Spinal cord (tissue), 10 donors: ENCODE measurements around the gene EXOC3. TPM values are rescaled to one million over a fixed set of nuclear protein-coding genes. Genes with fewer than 3 reads are reported as not detected.
A peak's percentile ranks its signal among the peaks of the same experiment; 100 is the strongest.

Experiments used
- DNase-seq, 6 donors: peaks; one replicate each; pipeline versions ENCODE4 v3.0.0 to v3.0.0-alpha.2; 2013 to 2015; ENCODE audit warnings: low spot score in 6 of 6, low read depth in 4 of 6
- H3K27ac ChIP-seq: one replicate; pipeline ENCODE4 v1.5.1; 2013; ENCODE audit warnings: low read depth, low read length, control low read depth
- H3K27me3 ChIP-seq: one replicate; pipeline ENCODE4 v1.6.1; 2013; ENCODE audit warnings: low read length; ENCODE audit not compliant: control insufficient read depth, insufficient read depth
- H3K36me3 ChIP-seq: one replicate; pipeline ENCODE4 v1.6.1; 2013; ENCODE audit warnings: low read length; ENCODE audit not compliant: control insufficient read depth, insufficient read depth
- H3K4me1 ChIP-seq: one replicate; pipeline ENCODE4 v1.6.1; 2013; ENCODE audit warnings: low read length; ENCODE audit not compliant: control insufficient read depth, insufficient read depth
- H3K4me3 ChIP-seq: one replicate; pipeline ENCODE4 v1.5.1; 2013; ENCODE audit warnings: low read depth, low read length, control low read depth
- H3K9me3 ChIP-seq: one replicate; pipeline ENCODE4 v1.6.1; 2013; ENCODE audit warnings: low read length; ENCODE audit not compliant: control insufficient read depth, insufficient read depth
- WGBS: methylation state at CpG from one replicate; pipeline ENCODE4 v1.1.5; 2013; ENCODE audit warnings: missing lambda C conversion rate; ENCODE audit not compliant: insufficient coverage; 5-methylcytosine and 5-hydroxymethylcytosine counted together
- polyA plus RNA-seq, 2 donors: library from polyadenylated mRNA; unstranded; fragments of 120-200 nt; gene quantifications; one replicate each; pipeline ENCODE4 v1.2.1, GENCODE V29; 2013; ENCODE audit not compliant: insufficient read length in 2 of 2
- total RNA-seq, 2 donors: library from RNA; depleted of rRNA in 1 of 2; stranded (reverse); fragments of 120-200 nt in 1 of 2; fragments of >200 nt in 1 of 2; gene quantifications; one replicate each; pipeline versions ENCODE4 v1.2.3 to v1.2.4, GENCODE V29; 2013 to 2014
- donor health status: healthy.

Gene EXOC3
- total and polyA plus RNA-seq, 4 donors = 29.7 to 68.6 (median 53.0) TPM

- Histone ChIP-seq H3K4me1 (peaks cover 5% of the 10 kb centered on the region), H3K27ac (no peak overlapping the region), H3K4me3 (no peak overlapping the region), H3K27me3 (no peaks in the 10 kb centered on the region), H3K36me3 (peaks cover 15% of the 10 kb centered on the region), H3K9me3 (no peaks in the 10 kb centered on the region)
- WGBS = 95% methylated on average over 6 of the region's 11 CpGs
- no peak for DNase-seq
Observed at GRCh38 chr5:424301-425110, 18.5 kb upstream of the EXOC3 start.

GRCh38 chr5:425714-426113, 17.3 kb upstream of the EXOC3 start:
- no peaks in the 10 kb centered on the region for H3K27me3 ChIP-seq
- H3K4me1 ChIP-seq = peaks cover 16% of the 10 kb centered on the region
- H3K36me3 ChIP-seq = peaks cover 19% of the 10 kb centered on the region
- no peak overlapping the region for H3K27ac ChIP-seq
- DNase-seq = peak in 2 of 6 donors; percentile 44 to 71
- 83% methylated on average over 1 of the region's 5 CpGs for WGBS
- no peaks in the 10 kb centered on the region for H3K9me3 ChIP-seq
- H3K4me3 ChIP-seq = no peak overlapping the region

GRCh38 chr5:426392-426976, 16.5 kb upstream of the EXOC3 start:
- Histone ChIP-seq H3K4me1 (peaks cover 18% of the 10 kb centered on the region), H3K9me3 (no peaks in the 10 kb centered on the region), H3K36me3 (peaks cover 19% of the 10 kb centered on the region), H3K4me3 (no peak overlapping the region), H3K27me3 (no peaks in the 10 kb centered on the region), H3K27ac (no peak overlapping the region)
- no peak for DNase-seq
- 91% methylated on average over 3 of the region's 3 CpGs for WGBS

GRCh38 chr5:427415-428087, 15.4 kb upstream of the EXOC3 start:
- H3K4me1 ChIP-seq = peaks cover 18% of the 10 kb centered on the region
- no peak overlapping the region for H3K4me3 ChIP-seq
- no peaks in the 10 kb centered on the region for H3K9me3 ChIP-seq
- H3K36me3 ChIP-seq = peaks cover 19% of the 10 kb centered on the region
- 95% methylated on average over 39 of the region's 39 CpGs for WGBS
- H3K27me3 ChIP-seq = no peaks in the 10 kb centered on the region
- H3K27ac ChIP-seq = no peak overlapping the region
- no peak for DNase-seq

- no peaks in the 10 kb centered on the region for H3K9me3 ChIP-seq
- no peak overlapping the region for H3K4me3 ChIP-seq
- WGBS = 75% methylated on average over 6 of the region's 11 CpGs
- DNase-seq = no peak
- peaks cover 18% of the 10 kb centered on the region for H3K4me1 ChIP-seq
- H3K27me3 ChIP-seq = no peaks in the 10 kb centered on the region
- H3K27ac ChIP-seq = no peak overlapping the region
- H3K36me3 ChIP-seq = peaks cover 25% of the 10 kb centered on the region
Observed at GRCh38 chr5:428219-428618, 14.8 kb upstream of the EXOC3 start.

- 80% methylated on average over 19 of the region's 22 CpGs for WGBS
- H3K4me1 ChIP-seq = peaks cover 18% of the 10 kb centered on the region
- no peak overlapping the region for H3K4me3 ChIP-seq
- H3K36me3 ChIP-seq = peaks cover 29% of the 10 kb centered on the region
- no peaks in the 10 kb centered on the region for H3K27me3 ChIP-seq
- H3K9me3 ChIP-seq = no peaks in the 10 kb centered on the region
- DNase-seq = no peak
- no peak overlapping the region for H3K27ac ChIP-seq
Observed at GRCh38 chr5:428754-429452, 14.1 kb upstream of the EXOC3 start.

- no peaks in the 10 kb centered on the region for H3K9me3 ChIP-seq
- WGBS = 62% methylated on average over 35 of the region's 35 CpGs
- H3K4me1 ChIP-seq = peaks cover 18% of the 10 kb centered on the region
- peaks cover 36% of the 10 kb centered on the region for H3K36me3 ChIP-seq
- H3K27me3 ChIP-seq = no peaks in the 10 kb centered on the region
- H3K4me3 ChIP-seq = no peak overlapping the region
- H3K27ac ChIP-seq = no peak overlapping the region
- DNase-seq = peak in 2 of 6 donors; percentile 46 to 62
Observed at GRCh38 chr5:429453-430188, 13.4 kb upstream of the EXOC3 start.

GRCh38 chr5:430214-430925, 12.6 kb upstream of the EXOC3 start:
- no peaks in the 10 kb centered on the region for H3K9me3 ChIP-seq
- H3K4me3 ChIP-seq = no peak overlapping the region
- H3K36me3 ChIP-seq = peaks cover 38% of the 10 kb centered on the region
- H3K4me1 ChIP-seq = peaks cover 18% of the 10 kb centered on the region
- H3K27ac ChIP-seq = peak overlapping the region; percentile 6
- DNase-seq = no peak
- H3K27me3 ChIP-seq = no peaks in the 10 kb centered on the region
- WGBS = 85% methylated on average over 24 of the region's 25 CpGs
